Sigmoid colon (tissue), 4 donors: ENCODE results near the gene OR10D3.

Source experiments
- EP300 ChIP-seq, 4 donors: sonication (generic); formaldehyde crosslinking; IDR thresholded peaks; one replicate each; pipeline ENCODE4 v1.6.1; 2017; ENCODE audit warnings: antibody characterized with exemption in 4 of 4
- POLR2A ChIP-seq, 2 donors: fragments of 450-650 bp; IDR thresholded peaks; one replicate each; pipeline ENCODE4 v1.6.1; 2016; ENCODE audit warnings: antibody characterized with exemption in 2 of 2, mild to moderate bottlenecking in 2 of 2, moderate library complexity in 2 of 2
- POLR2AphosphoS5 ChIP-seq, 4 donors: sonication (generic); formaldehyde crosslinking; IDR thresholded peaks; one replicate each; pipeline ENCODE4 v1.6.1; 2017; ENCODE audit warnings: antibody characterized with exemption in 4 of 4
- TF ChIP-seq, protein P1 (sequence below), 4 experiments: fragments of 450-650 bp in 3 of 4; fragments of 200-600 bp in 1 of 4; IDR thresholded peaks; one replicate each; pipeline ENCODE4 v1.5.1; 2016 to 2019; ENCODE audit warnings: antibody characterized with exemption in 4 of 4, mild to moderate bottlenecking in 3 of 4, moderate library complexity in 2 of 4

GRCh38 chr11:124197999-124198398, 14.9 kb downstream of the OR10D3 start:
- TF ChIP-seq, protein P1, sequence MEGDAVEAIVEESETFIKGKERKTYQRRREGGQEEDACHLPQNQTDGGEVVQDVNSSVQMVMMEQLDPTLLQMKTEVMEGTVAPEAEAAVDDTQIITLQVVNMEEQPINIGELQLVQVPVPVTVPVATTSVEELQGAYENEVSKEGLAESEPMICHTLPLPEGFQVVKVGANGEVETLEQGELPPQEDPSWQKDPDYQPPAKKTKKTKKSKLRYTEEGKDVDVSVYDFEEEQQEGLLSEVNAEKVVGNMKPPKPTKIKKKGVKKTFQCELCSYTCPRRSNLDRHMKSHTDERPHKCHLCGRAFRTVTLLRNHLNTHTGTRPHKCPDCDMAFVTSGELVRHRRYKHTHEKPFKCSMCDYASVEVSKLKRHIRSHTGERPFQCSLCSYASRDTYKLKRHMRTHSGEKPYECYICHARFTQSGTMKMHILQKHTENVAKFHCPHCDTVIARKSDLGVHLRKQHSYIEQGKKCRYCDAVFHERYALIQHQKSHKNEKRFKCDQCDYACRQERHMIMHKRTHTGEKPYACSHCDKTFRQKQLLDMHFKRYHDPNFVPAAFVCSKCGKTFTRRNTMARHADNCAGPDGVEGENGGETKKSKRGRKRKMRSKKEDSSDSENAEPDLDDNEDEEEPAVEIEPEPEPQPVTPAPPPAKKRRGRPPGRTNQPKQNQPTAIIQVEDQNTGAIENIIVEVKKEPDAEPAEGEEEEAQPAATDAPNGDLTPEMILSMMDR (IDR thresholded peaks at IDR 0.05) = no peak
- TF ChIP-seq POLR2A (IDR thresholded peaks at IDR 0.05) (no peak), POLR2AphosphoS5 (IDR thresholded peaks at IDR 0.05) (no peak), EP300 (IDR thresholded peaks at IDR 0.05) (no peak)
